HepG2 (cell line): Measurements from ENCODE around the gene TLK1. TPM values are rescaled to one million over a fixed set of nuclear protein-coding genes. Genes with fewer than 3 reads are reported as not detected.

Experiments used
- CREB1 ChIP-seq, 2 experiments: fragments of 450-650 bp in 1 of 2; IDR thresholded peaks; 2 replicates each; pipeline ENCODE4 v1.6.1; 2016 to 2017; ENCODE audit warnings: control low read depth in 1 of 2, mild to moderate bottlenecking in 1 of 2, missing compliant biosample characterization in 1 of 2, missing genetic modification characterization in 1 of 2
- HOXA5 ChIP-seq: sonication (generic); formaldehyde crosslinking; IDR thresholded peaks from 2 replicates; pipeline ENCODE4 v1.4.0; 2020; ENCODE audit warnings: missing genetic modification reagents
- JUNB ChIP-seq: sonication (generic); formaldehyde crosslinking; IDR thresholded peaks from 2 replicates; pipeline ENCODE4 v1.8.0; 2022; ENCODE audit warnings: missing genetic modification reagents, mild to moderate bottlenecking, borderline replicate concordance
- KLF9 ChIP-seq: IDR thresholded peaks from 2 replicates; pipeline ENCODE4 v1.6.1; 2016; ENCODE audit warnings: low read depth
- MIER3 ChIP-seq: IDR thresholded peaks from 2 replicates; pipeline ENCODE4 v1.6.1; 2016; ENCODE audit warnings: missing compliant biosample characterization, borderline replicate concordance
- NAIF1 ChIP-seq: sonication (generic); formaldehyde crosslinking; IDR thresholded peaks from 2 replicates; pipeline ENCODE4 v1.5.0; 2020; ENCODE audit warnings: mild to moderate bottlenecking, missing genetic modification reagents, borderline replicate concordance
- NFE2L1 ChIP-seq: sonication (generic); formaldehyde crosslinking; IDR thresholded peaks from 2 replicates; pipeline ENCODE4 v1.4.0; 2020; ENCODE audit warnings: missing genetic modification reagents, mild to moderate bottlenecking, borderline replicate concordance
- SIN3A ChIP-seq: IDR thresholded peaks from 2 replicates; pipeline ENCODE4 v1.6.1; 2011; ENCODE audit warnings: low read depth, mild to moderate bottlenecking, control low read depth, low read length, borderline replicate concordance
- ZNF160 ChIP-seq: sonication (generic); formaldehyde crosslinking; IDR thresholded peaks from 2 replicates; pipeline ENCODE4 v1.8.0; 2022; ENCODE audit warnings: mild to moderate bottlenecking, inconsistent platforms, missing genetic modification reagents
- ZNF570 ChIP-seq: sonication (generic); formaldehyde crosslinking; IDR thresholded peaks from 2 replicates; pipeline ENCODE4 v1.4.0; 2020; ENCODE audit warnings: mild to moderate bottlenecking, missing genetic modification reagents, borderline replicate concordance
- ZNF619 ChIP-seq: sonication (generic); formaldehyde crosslinking; IDR thresholded peaks from 2 replicates; pipeline ENCODE4 v1.4.0; 2020; ENCODE audit warnings: mild to moderate bottlenecking, missing genetic modification reagents
- ZNF768 ChIP-seq: sonication (generic); formaldehyde crosslinking; IDR thresholded peaks from 2 replicates; pipeline ENCODE4 v1.4.0; 2020; ENCODE audit warnings: missing genetic modification reagents
- polyA plus RNA-seq, 8 experiments: library from polyadenylated mRNA; depleted of rRNA in 3 of 8; stranded (reverse) in 7 of 8; unstranded in 1 of 8; fragments of >200 nt; fragmentation: Illumina TruSeq in 4 of 8; extraction: Trizol in 4 of 8; gene quantifications; 2 replicates each; pipeline versions ENCODE4 v1.2.1 to v1.2.3, GENCODE V29; 2011 to 2016; ENCODE audit warnings: low read depth in 4 of 8, missing spikeins in 1 of 8, mixed read lengths in 1 of 8; ENCODE audit not compliant: insufficient read depth in 1 of 8
- total RNA-seq, 5 experiments: library from RNA; depleted of rRNA; stranded (reverse); fragments of >200 nt; fragmentation: Illumina TruSeq; extraction: Trizol; gene quantifications; 2 replicates each; pipeline ENCODE4 v1.2.3, GENCODE V29; 2016; ENCODE audit warnings: low read depth in 1 of 5
- TF ChIP-seq, protein P1 (sequence below): sonication (generic); formaldehyde crosslinking; IDR thresholded peaks from 2 replicates; pipeline ENCODE4 v1.4.0; 2020; ENCODE audit warnings: missing genetic modification reagents
- TF ChIP-seq, protein P2 (sequence below): fragments of 450-650 bp; IDR thresholded peaks from 2 replicates; pipeline ENCODE4 v1.6.1; 2017
- TF ChIP-seq, protein P3 (sequence below): sonication (generic); formaldehyde crosslinking; IDR thresholded peaks from 2 replicates; pipeline ENCODE4 v1.5.0; 2020; ENCODE audit warnings: missing genetic modification reagents
- TF ChIP-seq, protein P4 (sequence below): sonication (generic); formaldehyde crosslinking; IDR thresholded peaks from 2 replicates; pipeline ENCODE4 v1.5.0; 2020; ENCODE audit warnings: mild to moderate bottlenecking, missing genetic modification reagents

Gene TLK1
- total and polyA plus RNA-seq, 2 of the 13 experiments (the other 11 are each of a cell fraction or from before 2014, with no cell fraction given) = 16.8 to 28.7 TPM

DNA sequence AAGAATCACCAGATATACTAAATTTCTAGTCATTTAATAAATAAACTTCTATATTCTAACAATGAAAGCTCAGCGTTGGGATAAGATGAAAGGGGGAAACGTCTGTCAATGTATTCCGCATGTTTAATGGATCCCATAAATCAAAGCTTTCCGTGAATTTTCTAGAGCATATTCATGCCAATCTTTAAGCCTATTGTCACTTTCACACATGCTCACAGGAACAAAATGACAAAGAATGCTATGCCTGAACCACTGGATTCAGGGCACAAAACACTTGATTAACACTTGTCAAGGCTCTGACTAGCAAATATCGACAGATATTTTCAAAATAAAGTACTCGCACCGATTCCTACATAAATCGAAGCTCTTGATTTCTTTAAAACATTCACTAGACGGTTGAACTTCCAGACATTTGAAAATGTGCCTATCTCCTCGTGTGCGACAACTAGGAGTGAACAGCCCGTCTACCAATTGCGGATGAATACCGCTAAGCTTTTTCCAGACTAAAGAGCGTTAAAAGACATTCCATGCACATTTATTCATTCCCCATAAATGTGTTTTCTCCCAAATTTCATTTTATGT lies 1.8 kb downstream of the TLK1 start (continued):
- TF ChIP-seq SIN3A (0 out of 2 replicates have a peak, but pooled peaks have one; percentile 41), NFE2L1 (CRISPR knock-in tag) (no peak), MIER3 (no peak), ZNF160 (CRISPR knock-in tag) (no peak), ZNF570 (CRISPR knock-in tag) (no peak), ZNF768 (CRISPR knock-in tag) (no peak), CREB1 (IDR thresholded peaks at IDR 0.05) (no peak), CREB1 (CRISPR knock-in tag; IDR thresholded peaks at IDR 0.05) (peak; percentile 28; the same call in 1 of the 2 replicates), KLF9 (CRISPR knock-in tag) (no peak), NAIF1 (CRISPR knock-in tag) (no peak), HOXA5 (CRISPR knock-in tag) (no peak), ZNF619 (CRISPR knock-in tag) (no peak), JUNB (CRISPR knock-in tag) (no peak)
- TF ChIP-seq, protein P1, sequence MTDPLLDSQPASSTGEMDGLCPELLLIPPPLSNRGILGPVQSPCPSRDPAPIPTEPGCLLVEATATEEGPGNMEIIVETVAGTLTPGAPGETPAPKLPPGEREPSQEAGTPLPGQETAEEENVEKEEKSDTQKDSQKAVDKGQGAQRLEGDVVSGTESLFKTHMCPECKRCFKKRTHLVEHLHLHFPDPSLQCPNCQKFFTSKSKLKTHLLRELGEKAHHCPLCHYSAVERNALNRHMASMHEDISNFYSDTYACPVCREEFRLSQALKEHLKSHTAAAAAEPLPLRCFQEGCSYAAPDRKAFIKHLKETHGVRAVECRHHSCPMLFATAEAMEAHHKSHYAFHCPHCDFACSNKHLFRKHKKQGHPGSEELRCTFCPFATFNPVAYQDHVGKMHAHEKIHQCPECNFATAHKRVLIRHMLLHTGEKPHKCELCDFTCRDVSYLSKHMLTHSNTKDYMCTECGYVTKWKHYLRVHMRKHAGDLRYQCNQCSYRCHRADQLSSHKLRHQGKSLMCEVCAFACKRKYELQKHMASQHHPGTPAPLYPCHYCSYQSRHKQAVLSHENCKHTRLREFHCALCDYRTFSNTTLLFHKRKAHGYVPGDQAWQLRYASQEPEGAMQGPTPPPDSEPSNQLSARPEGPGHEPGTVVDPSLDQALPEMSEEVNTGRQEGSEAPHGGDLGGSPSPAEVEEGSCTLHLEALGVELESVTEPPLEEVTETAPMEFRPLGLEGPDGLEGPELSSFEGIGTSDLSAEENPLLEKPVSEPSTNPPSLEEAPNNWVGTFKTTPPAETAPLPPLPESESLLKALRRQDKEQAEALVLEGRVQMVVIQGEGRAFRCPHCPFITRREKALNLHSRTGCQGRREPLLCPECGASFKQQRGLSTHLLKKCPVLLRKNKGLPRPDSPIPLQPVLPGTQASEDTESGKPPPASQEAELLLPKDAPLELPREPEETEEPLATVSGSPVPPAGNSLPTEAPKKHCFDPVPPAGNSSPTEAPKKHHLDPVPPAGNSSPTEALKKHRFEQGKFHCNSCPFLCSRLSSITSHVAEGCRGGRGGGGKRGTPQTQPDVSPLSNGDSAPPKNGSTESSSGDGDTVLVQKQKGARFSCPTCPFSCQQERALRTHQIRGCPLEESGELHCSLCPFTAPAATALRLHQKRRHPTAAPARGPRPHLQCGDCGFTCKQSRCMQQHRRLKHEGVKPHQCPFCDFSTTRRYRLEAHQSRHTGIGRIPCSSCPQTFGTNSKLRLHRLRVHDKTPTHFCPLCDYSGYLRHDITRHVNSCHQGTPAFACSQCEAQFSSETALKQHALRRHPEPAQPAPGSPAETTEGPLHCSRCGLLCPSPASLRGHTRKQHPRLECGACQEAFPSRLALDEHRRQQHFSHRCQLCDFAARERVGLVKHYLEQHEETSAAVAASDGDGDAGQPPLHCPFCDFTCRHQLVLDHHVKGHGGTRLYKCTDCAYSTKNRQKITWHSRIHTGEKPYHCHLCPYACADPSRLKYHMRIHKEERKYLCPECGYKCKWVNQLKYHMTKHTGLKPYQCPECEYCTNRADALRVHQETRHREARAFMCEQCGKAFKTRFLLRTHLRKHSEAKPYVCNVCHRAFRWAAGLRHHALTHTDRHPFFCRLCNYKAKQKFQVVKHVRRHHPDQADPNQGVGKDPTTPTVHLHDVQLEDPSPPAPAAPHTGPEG (CRISPR knock-in tag) = no peak
- TF ChIP-seq, protein P2, sequence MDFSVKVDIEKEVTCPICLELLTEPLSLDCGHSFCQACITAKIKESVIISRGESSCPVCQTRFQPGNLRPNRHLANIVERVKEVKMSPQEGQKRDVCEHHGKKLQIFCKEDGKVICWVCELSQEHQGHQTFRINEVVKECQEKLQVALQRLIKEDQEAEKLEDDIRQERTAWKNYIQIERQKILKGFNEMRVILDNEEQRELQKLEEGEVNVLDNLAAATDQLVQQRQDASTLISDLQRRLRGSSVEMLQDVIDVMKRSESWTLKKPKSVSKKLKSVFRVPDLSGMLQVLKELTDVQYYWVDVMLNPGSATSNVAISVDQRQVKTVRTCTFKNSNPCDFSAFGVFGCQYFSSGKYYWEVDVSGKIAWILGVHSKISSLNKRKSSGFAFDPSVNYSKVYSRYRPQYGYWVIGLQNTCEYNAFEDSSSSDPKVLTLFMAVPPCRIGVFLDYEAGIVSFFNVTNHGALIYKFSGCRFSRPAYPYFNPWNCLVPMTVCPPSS = no peak
- TF ChIP-seq, protein P3, sequence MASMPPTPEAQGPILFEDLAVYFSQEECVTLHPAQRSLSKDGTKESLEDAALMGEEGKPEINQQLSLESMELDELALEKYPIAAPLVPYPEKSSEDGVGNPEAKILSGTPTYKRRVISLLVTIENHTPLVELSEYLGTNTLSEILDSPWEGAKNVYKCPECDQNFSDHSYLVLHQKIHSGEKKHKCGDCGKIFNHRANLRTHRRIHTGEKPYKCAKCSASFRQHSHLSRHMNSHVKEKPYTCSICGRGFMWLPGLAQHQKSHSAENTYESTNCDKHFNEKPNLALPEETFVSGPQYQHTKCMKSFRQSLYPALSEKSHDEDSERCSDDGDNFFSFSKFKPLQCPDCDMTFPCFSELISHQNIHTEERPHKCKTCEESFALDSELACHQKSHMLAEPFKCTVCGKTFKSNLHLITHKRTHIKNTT = no peak
- TF ChIP-seq, protein P4, sequence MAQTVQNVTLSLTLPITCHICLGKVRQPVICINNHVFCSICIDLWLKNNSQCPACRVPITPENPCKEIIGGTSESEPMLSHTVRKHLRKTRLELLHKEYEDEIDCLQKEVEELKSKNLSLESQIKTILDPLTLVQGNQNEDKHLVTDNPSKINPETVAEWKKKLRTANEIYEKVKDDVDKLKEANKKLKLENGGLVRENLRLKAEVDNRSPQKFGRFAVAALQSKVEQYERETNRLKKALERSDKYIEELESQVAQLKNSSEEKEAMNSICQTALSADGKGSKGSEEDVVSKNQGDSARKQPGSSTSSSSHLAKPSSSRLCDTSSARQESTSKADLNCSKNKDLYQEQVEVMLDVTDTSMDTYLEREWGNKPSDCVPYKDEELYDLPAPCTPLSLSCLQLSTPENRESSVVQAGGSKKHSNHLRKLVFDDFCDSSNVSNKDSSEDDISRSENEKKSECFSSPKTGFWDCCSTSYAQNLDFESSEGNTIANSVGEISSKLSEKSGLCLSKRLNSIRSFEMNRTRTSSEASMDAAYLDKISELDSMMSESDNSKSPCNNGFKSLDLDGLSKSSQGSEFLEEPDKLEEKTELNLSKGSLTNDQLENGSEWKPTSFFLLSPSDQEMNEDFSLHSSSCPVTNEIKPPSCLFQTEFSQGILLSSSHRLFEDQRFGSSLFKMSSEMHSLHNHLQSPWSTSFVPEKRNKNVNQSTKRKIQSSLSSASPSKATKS (CRISPR knock-in tag) = peak; percentile 20; the same call in 1 of the 2 replicates
